ENCODE measurements around the gene TMEM163. TPM values are rescaled to one million over a fixed set of nuclear protein-coding genes. Genes with fewer than 3 reads are reported as not detected.

The TMEM163 gene
- polyA plus RNA-seq, 1 donor = 0.39 TPM

- no peak for DNase-seq
- peaks cover 34% of the 10 kb centered on the region for H3K36me3 ChIP-seq (ENCODE audit: control insufficient read depth, insufficient read depth, low read length)
These were observed 280.4 kb downstream of the TMEM163 start for GRCh38 chr2:134438371-134438770.

GRCh38 chr2:134436706-134437105 lies 282.1 kb downstream of the TMEM163 start:
- H3K27ac ChIP-seq (ENCODE audit: low read length) = no peak overlapping the region
- no CpG with 5 or more reads among the region's 7 CpGs for WGBS (ENCODE audit: insufficient coverage, low lambda C conversion rate)
- H3K36me3 ChIP-seq (ENCODE audit: control insufficient read depth, insufficient read depth, low read length) = peaks cover 25% of the 10 kb centered on the region
- no peaks in the 10 kb centered on the region for H3K27me3 ChIP-seq (ENCODE audit: control insufficient read depth, insufficient read depth, low read length)
- H3K9me3 ChIP-seq (ENCODE audit: control insufficient read depth, low read depth, low read length) = no peaks in the 10 kb centered on the region
- no peak overlapping the region for H3K4me3 ChIP-seq (ENCODE audit: low read length)
- peaks cover 3% of the 10 kb centered on the region for H3K4me1 ChIP-seq (ENCODE audit: control insufficient read depth, insufficient read depth, low read length)
- no peak for DNase-seq

More at GRCh38 chr2:134438371-134438770, 280.4 kb downstream of the TMEM163 start:
- no peak overlapping the region for H3K27ac ChIP-seq (ENCODE audit: low read length)
- H3K27me3 ChIP-seq (ENCODE audit: control insufficient read depth, insufficient read depth, low read length) = no peaks in the 10 kb centered on the region
- no peaks in the 10 kb centered on the region for H3K4me1 ChIP-seq (ENCODE audit: control insufficient read depth, insufficient read depth, low read length)
- no peak overlapping the region for H3K4me3 ChIP-seq (ENCODE audit: low read length)
- H3K9me3 ChIP-seq (ENCODE audit: control insufficient read depth, low read depth, low read length) = no peaks in the 10 kb centered on the region
- no CpG with 5 or more reads among the region's 3 CpGs for WGBS (ENCODE audit: insufficient coverage, low lambda C conversion rate)

GRCh38 chr2:134435936-134436335 lies 282.9 kb downstream of the TMEM163 start:
- Histone ChIP-seq H3K27me3 (ENCODE audit: control insufficient read depth, insufficient read depth, low read length) (no peaks in the 10 kb centered on the region), H3K4me3 (ENCODE audit: low read length) (no peak overlapping the region), H3K36me3 (ENCODE audit: control insufficient read depth, insufficient read depth, low read length) (peaks cover 24% of the 10 kb centered on the region), H3K27ac (ENCODE audit: low read length) (no peak overlapping the region), H3K9me3 (ENCODE audit: control insufficient read depth, low read depth, low read length) (no peaks in the 10 kb centered on the region), H3K4me1 (ENCODE audit: control insufficient read depth, insufficient read depth, low read length) (peaks cover 3% of the 10 kb centered on the region)
- DNase-seq = no peak

GRCh38 chr2:134435505-134435904 lies 283.3 kb downstream of the TMEM163 start:
- 73% methylated on average over 2 of the region's 4 CpGs for WGBS (ENCODE audit: insufficient coverage, low lambda C conversion rate)
- Histone ChIP-seq H3K36me3 (ENCODE audit: control insufficient read depth, insufficient read depth, low read length) (peaks cover 27% of the 10 kb centered on the region), H3K27ac (ENCODE audit: low read length) (no peak overlapping the region), H3K27me3 (ENCODE audit: control insufficient read depth, insufficient read depth, low read length) (no peaks in the 10 kb centered on the region), H3K4me3 (ENCODE audit: low read length) (no peak overlapping the region), H3K9me3 (ENCODE audit: control insufficient read depth, low read depth, low read length) (no peaks in the 10 kb centered on the region), H3K4me1 (ENCODE audit: control insufficient read depth, insufficient read depth, low read length) (peaks cover 3% of the 10 kb centered on the region)
- no peak for DNase-seq

GRCh38 chr2:134433979-134434378 lies 284.8 kb downstream of the TMEM163 start:
- no peak for DNase-seq
- peaks cover 3% of the 10 kb centered on the region for H3K4me1 ChIP-seq (ENCODE audit: control insufficient read depth, insufficient read depth, low read length)
- H3K27me3 ChIP-seq (ENCODE audit: control insufficient read depth, insufficient read depth, low read length) = no peaks in the 10 kb centered on the region
- no CpG with 5 or more reads among the region's 6 CpGs for WGBS (ENCODE audit: insufficient coverage, low lambda C conversion rate)
- H3K36me3 ChIP-seq (ENCODE audit: control insufficient read depth, insufficient read depth, low read length) = peaks cover 36% of the 10 kb centered on the region
- H3K4me3 ChIP-seq (ENCODE audit: low read length) = no peak overlapping the region
- no peaks in the 10 kb centered on the region for H3K9me3 ChIP-seq (ENCODE audit: control insufficient read depth, low read depth, low read length)
- H3K27ac ChIP-seq (ENCODE audit: low read length) = no peak overlapping the region

GRCh38 chr2:134433469-134433868 lies 285.3 kb downstream of the TMEM163 start:
- Histone ChIP-seq H3K9me3 (ENCODE audit: control insufficient read depth, low read depth, low read length) (no peaks in the 10 kb centered on the region), H3K27ac (ENCODE audit: low read length) (no peak overlapping the region), H3K36me3 (ENCODE audit: control insufficient read depth, insufficient read depth, low read length) (peaks cover 41% of the 10 kb centered on the region), H3K4me1 (ENCODE audit: control insufficient read depth, insufficient read depth, low read length) (peaks cover 3% of the 10 kb centered on the region), H3K4me3 (ENCODE audit: low read length) (no peak overlapping the region), H3K27me3 (ENCODE audit: control insufficient read depth, insufficient read depth, low read length) (no peaks in the 10 kb centered on the region)
- WGBS (ENCODE audit: insufficient coverage, low lambda C conversion rate) = 60% methylated on average over 1 of the region's 7 CpGs
- DNase-seq = peak in 1 of 2 donors; percentile 35

GRCh38 chr2:134432435-134432883 lies 286.3 kb downstream of the TMEM163 start:
- H3K27ac ChIP-seq (ENCODE audit: low read length) = no peak overlapping the region
- peak in 1 of 2 donors; percentile 59 for DNase-seq
- H3K4me3 ChIP-seq (ENCODE audit: low read length) = no peak overlapping the region
- peaks cover 3% of the 10 kb centered on the region for H3K4me1 ChIP-seq (ENCODE audit: control insufficient read depth, insufficient read depth, low read length)
- no peaks in the 10 kb centered on the region for H3K9me3 ChIP-seq (ENCODE audit: control insufficient read depth, low read depth, low read length)
- no CpG with 5 or more reads among the region's 3 CpGs for WGBS (ENCODE audit: insufficient coverage, low lambda C conversion rate)
- H3K36me3 ChIP-seq (ENCODE audit: control insufficient read depth, insufficient read depth, low read length) = peaks cover 46% of the 10 kb centered on the region
- no peaks in the 10 kb centered on the region for H3K27me3 ChIP-seq (ENCODE audit: control insufficient read depth, insufficient read depth, low read length)

- Histone ChIP-seq H3K4me1 (ENCODE audit: control insufficient read depth, insufficient read depth, low read length) (peaks cover 3% of the 10 kb centered on the region), H3K36me3 (ENCODE audit: control insufficient read depth, insufficient read depth, low read length) (peaks cover 46% of the 10 kb centered on the region), H3K27me3 (ENCODE audit: control insufficient read depth, insufficient read depth, low read length) (no peaks in the 10 kb centered on the region), H3K27ac (ENCODE audit: low read length) (no peak overlapping the region), H3K4me3 (ENCODE audit: low read length) (no peak overlapping the region), H3K9me3 (ENCODE audit: control insufficient read depth, low read depth, low read length) (no peaks in the 10 kb centered on the region)
- DNase-seq = no peak
- WGBS (ENCODE audit: insufficient coverage, low lambda C conversion rate) = no CpG with 5 or more reads among the region's 2 CpGs
These were observed 286.9 kb downstream of the TMEM163 start for GRCh38 chr2:134431838-134432434.

GRCh38 chr2:134429886-134430285 lies 288.9 kb downstream of the TMEM163 start:
- H3K27me3 ChIP-seq (ENCODE audit: control insufficient read depth, insufficient read depth, low read length) = no peaks in the 10 kb centered on the region
- H3K27ac ChIP-seq (ENCODE audit: low read length) = no peak overlapping the region
- H3K4me3 ChIP-seq (ENCODE audit: low read length) = no peak overlapping the region
- peaks cover 37% of the 10 kb centered on the region for H3K36me3 ChIP-seq (ENCODE audit: control insufficient read depth, insufficient read depth, low read length)
- DNase-seq = no peak
- H3K9me3 ChIP-seq (ENCODE audit: control insufficient read depth, low read depth, low read length) = no peaks in the 10 kb centered on the region
- peaks cover 3% of the 10 kb centered on the region for H3K4me1 ChIP-seq (ENCODE audit: control insufficient read depth, insufficient read depth, low read length)
- WGBS (ENCODE audit: insufficient coverage, low lambda C conversion rate) = no CpG with 5 or more reads among the region's 4 CpGs

GRCh38 chr2:134426721-134427120 lies 292.1 kb downstream of the TMEM163 start:
- no peak for DNase-seq
- H3K4me1 ChIP-seq (ENCODE audit: control insufficient read depth, insufficient read depth, low read length) = no peaks in the 10 kb centered on the region
- no peaks in the 10 kb centered on the region for H3K27me3 ChIP-seq (ENCODE audit: control insufficient read depth, insufficient read depth, low read length)
- H3K27ac ChIP-seq (ENCODE audit: low read length) = no peak overlapping the region
- H3K9me3 ChIP-seq (ENCODE audit: control insufficient read depth, low read depth, low read length) = no peaks in the 10 kb centered on the region
- no CpG with 5 or more reads among the region's 3 CpGs for WGBS (ENCODE audit: insufficient coverage, low lambda C conversion rate)
- H3K36me3 ChIP-seq (ENCODE audit: control insufficient read depth, insufficient read depth, low read length) = peaks cover 44% of the 10 kb centered on the region
- H3K4me3 ChIP-seq (ENCODE audit: low read length) = no peak overlapping the region
